CD4-positive, CD25-positive, alpha-beta regulatory T cell (primary cell): ENCODE data around the gene RPS6KA2. TPM values are rescaled to one million over a fixed set of nuclear protein-coding genes. Genes with fewer than 3 reads are reported as not detected.
A peak's percentile ranks its signal among the peaks of the same experiment; 100 is the strongest.

Experiments used
- ATAC-seq, 2 donors: fragments of 150-1000 bp; cut with Tn5 transposase; one replicate each; pipeline ENCODE4 v1.10.0; 2021; ENCODE audit warnings: low read depth in 2 of 2, moderate number of reproducible peaks in 2 of 2, moderate library complexity in 1 of 2
- DNase-seq, 3 donors: peaks; one replicate each; pipeline versions ENCODE4 v3.0.0 to v3.0.0-alpha.2; 2012 to 2022; ENCODE audit warnings: mixed read lengths in 1 of 3
- H3K27ac ChIP-seq: one replicate; pipeline ENCODE4 v1.7.0; 2013; ENCODE audit warnings: mild to moderate bottlenecking, low read length; ENCODE audit not compliant: insufficient read depth, poor library complexity, severe bottlenecking
- H3K27me3 ChIP-seq: one replicate; pipeline ENCODE4 v1.7.0; 2013; ENCODE audit warnings: low read length; ENCODE audit not compliant: control insufficient read depth, insufficient read depth
- H3K36me3 ChIP-seq: one replicate; pipeline ENCODE4 v1.7.0; 2013; ENCODE audit warnings: mild to moderate bottlenecking, low read length, moderate library complexity; ENCODE audit not compliant: control insufficient read depth, insufficient read depth
- H3K4me1 ChIP-seq: 2 replicates; pipeline ENCODE4 v1.7.0; 2013; ENCODE audit warnings: mild to moderate bottlenecking, low read length; ENCODE audit not compliant: insufficient read depth, control insufficient read depth, poor library complexity, severe bottlenecking
- H3K4me3 ChIP-seq: one replicate; pipeline ENCODE4 v1.7.0; 2013; ENCODE audit warnings: low read depth, mild to moderate bottlenecking, low read length, moderate library complexity
- H3K9me3 ChIP-seq, 2 experiments: 1 replicate in 1 of 2; 2 replicates in 1 of 2; pipeline ENCODE4 v1.7.0; 2013; ENCODE audit warnings: low read length in 2 of 2, mild to moderate bottlenecking in 1 of 2, moderate library complexity in 1 of 2; ENCODE audit not compliant: control insufficient read depth in 2 of 2
- H3K27ac Mint-ChIP-seq, 3 donors: one replicate each; pipeline ENCODE4 v1.8.0; 2020 to 2022; ENCODE audit warnings: mild to moderate bottlenecking in 3 of 3, mixed read lengths in 3 of 3, moderate library complexity in 2 of 3
- H3K27me3 Mint-ChIP-seq: one replicate; pipeline ENCODE4 v1.8.0; 2022; ENCODE audit warnings: mild to moderate bottlenecking, mixed read lengths
- H3K36me3 Mint-ChIP-seq: one replicate; pipeline ENCODE4 v1.8.0; 2020; ENCODE audit warnings: mixed read lengths
- H3K4me1 Mint-ChIP-seq, 4 donors: one replicate each; pipeline ENCODE4 v1.8.0; 2020 to 2022; ENCODE audit warnings: mixed read lengths in 4 of 4, mild to moderate bottlenecking in 1 of 4
- H3K4me3 Mint-ChIP-seq, 4 donors: one replicate each; pipeline ENCODE4 v1.8.0; 2020 to 2022; ENCODE audit warnings: mild to moderate bottlenecking in 4 of 4, mixed read lengths in 4 of 4, moderate library complexity in 3 of 4
- H3K9me3 Mint-ChIP-seq, 7 donors: one replicate each; pipeline ENCODE4 v1.8.0; 2020 to 2022; ENCODE audit warnings: mixed read lengths in 7 of 7, mild to moderate bottlenecking in 3 of 7, moderate library complexity in 2 of 7
- polyA plus RNA-seq, 4 donors: library from polyadenylated mRNA; unstranded; fragments of 300-500 nt; fragmentation: Illumina TruSeq; gene quantifications; one replicate each; pipeline ENCODE4 v1.2.3, GENCODE V29; 2021
- total RNA-seq: library from RNA; stranded (reverse); gene quantifications from one replicate; pipeline ENCODE4 v1.2.3, GENCODE V29; 2022

The RPS6KA2 gene
- total and polyA plus RNA-seq, 5 donors from 2014 or later, result 3.3 to 7.4 (median 5.2) TPM

- H3K9me3 Mint-ChIP-seq, result no peaks in the 10 kb centered on the region
- Histone ChIP-seq H3K27ac (no peak overlapping the region), H3K4me3 (no peak overlapping the region), H3K9me3 (no peaks in the 10 kb centered on the region), H3K4me1 (peaks cover 17% of the 10 kb centered on the region), H3K36me3 (peaks cover 2% of the 10 kb centered on the region), H3K27me3 (no peaks in the 10 kb centered on the region)
- ATAC-seq (no peak), DNase-seq (no peak)
- H3K36me3 Mint-ChIP-seq, result no peaks in the 10 kb centered on the region
- peaks cover 5 to 22% (median 20%) of the 10 kb centered on the region in 4 donors for H3K4me1 Mint-ChIP-seq
- H3K27ac Mint-ChIP-seq, result no peak overlapping the region
- H3K27me3 Mint-ChIP-seq, result peaks cover 6% of the 10 kb centered on the region
- H3K4me3 Mint-ChIP-seq, result no peak overlapping the region
Observed at GRCh38 chr6:166379800-166380199, 247.3 kb downstream of the RPS6KA2 start.

DNA sequence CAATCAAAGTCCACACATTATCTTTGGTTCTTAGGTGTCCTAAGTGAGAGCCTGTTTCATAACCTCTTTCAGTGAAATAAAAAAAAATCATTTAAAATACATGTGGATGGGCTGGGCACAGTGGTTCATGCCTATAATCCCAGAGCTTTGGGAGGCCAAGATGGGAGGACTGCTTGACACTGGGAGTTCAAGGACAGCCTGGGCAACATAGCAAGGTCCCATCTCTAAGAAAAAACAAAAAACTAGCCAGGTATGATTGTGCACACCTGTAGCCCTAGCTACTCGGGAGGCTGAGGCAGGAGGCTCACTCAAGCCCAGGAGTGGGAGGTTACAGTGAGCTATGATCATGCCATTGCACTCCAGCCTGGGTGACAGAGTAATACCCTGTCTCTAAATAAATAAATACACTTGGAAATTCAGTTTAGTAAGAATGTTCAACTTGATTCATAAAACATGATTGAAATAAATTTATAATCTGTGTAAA lies 247.9 kb downstream of the RPS6KA2 start:
- Mint-ChIP-seq H3K9me3 (no peaks in the 10 kb centered on the region), H3K36me3 (no peaks in the 10 kb centered on the region), H3K27ac (no peak overlapping the region), H3K27me3 (peaks cover 6% of the 10 kb centered on the region), H3K4me3 (no peak overlapping the region), H3K4me1 (peaks cover 3 to 20% (median 18%) of the 10 kb centered on the region in 4 donors)
- Histone ChIP-seq H3K27me3 (no peaks in the 10 kb centered on the region), H3K36me3 (peaks cover 2% of the 10 kb centered on the region), H3K9me3 (no peaks in the 10 kb centered on the region), H3K4me3 (no peak overlapping the region), H3K4me1 (peaks cover 17% of the 10 kb centered on the region), H3K27ac (no peak overlapping the region)
- DNase-seq (no peak), ATAC-seq (no peak)

GRCh38 chr6:166377721-166378120 lies 249.3 kb downstream of the RPS6KA2 start:
- peaks cover 4% of the 10 kb centered on the region for H3K36me3 Mint-ChIP-seq
- no peaks in the 10 kb centered on the region for H3K9me3 Mint-ChIP-seq
- peaks cover 12% of the 10 kb centered on the region for H3K4me1 ChIP-seq
- DNase-seq (no peak), ATAC-seq (no peak)
- H3K27ac ChIP-seq, result no peak overlapping the region
- no peaks in the 10 kb centered on the region for H3K27me3 ChIP-seq
- no peak overlapping the region for H3K27ac Mint-ChIP-seq
- no peaks in the 10 kb centered on the region for H3K9me3 ChIP-seq
- H3K36me3 ChIP-seq, result peaks cover 2% of the 10 kb centered on the region
- peak overlapping the region in 1 of 4 donors; percentile 78 for H3K4me3 Mint-ChIP-seq
- H3K4me1 Mint-ChIP-seq, result peaks cover 5 to 20% (median 17%) of the 10 kb centered on the region in 4 donors
- peaks cover 6% of the 10 kb centered on the region for H3K27me3 Mint-ChIP-seq
- H3K4me3 ChIP-seq, result no peak overlapping the region

- Mint-ChIP-seq H3K4me1 (peaks cover 2 to 14% (median 5%) of the 10 kb centered on the region in 4 donors), H3K9me3 (no peaks in the 10 kb centered on the region), H3K36me3 (peaks cover 4% of the 10 kb centered on the region), H3K27me3 (no peaks in the 10 kb centered on the region), H3K27ac (no peak overlapping the region), H3K4me3 (no peak overlapping the region)
- Histone ChIP-seq H3K36me3 (peaks cover 2% of the 10 kb centered on the region), H3K27ac (no peak overlapping the region), H3K4me1 (no peaks in the 10 kb centered on the region), H3K4me3 (no peak overlapping the region), H3K9me3 (no peaks in the 10 kb centered on the region), H3K27me3 (no peaks in the 10 kb centered on the region)
- DNase-seq (no peak), ATAC-seq (no peak)
Observed at GRCh38 chr6:166375013-166375412, 252.0 kb downstream of the RPS6KA2 start.

GRCh38 chr6:166370489-166370888 lies 256.6 kb downstream of the RPS6KA2 start:
- Histone ChIP-seq H3K4me1 (no peaks in the 10 kb centered on the region), H3K9me3 (no peaks in the 10 kb centered on the region), H3K4me3 (no peak overlapping the region), H3K36me3 (peaks cover 14% of the 10 kb centered on the region), H3K27ac (no peak overlapping the region), H3K27me3 (no peaks in the 10 kb centered on the region)
- Mint-ChIP-seq H3K27ac (no peak overlapping the region), H3K4me3 (no peak overlapping the region), H3K27me3 (no peaks in the 10 kb centered on the region), H3K36me3 (peaks cover 24% of the 10 kb centered on the region), H3K4me1 (peaks cover 2 to 5% (median 4%) of the 10 kb centered on the region in 4 donors), H3K9me3 (peaks cover 0 to 2% (median 0%) of the 10 kb centered on the region in 7 donors)
- ATAC-seq, result no peak
- DNase-seq, result no peak

DNA sequence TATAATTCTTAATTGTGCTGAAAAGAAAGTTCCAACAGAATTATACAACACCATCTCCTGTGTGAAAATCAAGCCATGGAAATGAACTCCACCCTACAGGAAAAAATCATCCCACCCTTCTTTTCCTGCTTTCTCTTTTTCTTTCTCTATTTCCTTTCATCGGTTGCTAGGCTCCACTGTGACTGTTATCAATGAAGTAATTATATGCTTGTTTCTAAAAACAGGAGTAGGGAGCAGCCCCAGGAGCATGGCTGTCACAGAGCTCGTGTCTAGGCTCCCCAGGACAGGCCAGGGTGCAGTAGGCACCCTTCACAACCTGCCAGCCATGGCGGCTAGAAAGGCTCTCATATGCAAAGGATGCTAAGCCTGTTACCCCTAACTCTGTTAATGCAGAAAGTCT lies 257.3 kb downstream of the RPS6KA2 start:
- no peaks in the 10 kb centered on the region for H3K27me3 Mint-ChIP-seq
- no peak for ATAC-seq
- DNase-seq, result no peak
- Histone ChIP-seq H3K27ac (no peak overlapping the region), H3K36me3 (peaks cover 20% of the 10 kb centered on the region), H3K4me3 (no peak overlapping the region), H3K27me3 (no peaks in the 10 kb centered on the region), H3K4me1 (no peaks in the 10 kb centered on the region), H3K9me3 (no peaks in the 10 kb centered on the region)
- peaks cover 1 to 5% (median 3%) of the 10 kb centered on the region in 4 donors for H3K4me1 Mint-ChIP-seq
- peak overlapping the region in 1 of 3 donors; percentile 6 for H3K27ac Mint-ChIP-seq
- peaks cover 26% of the 10 kb centered on the region for H3K36me3 Mint-ChIP-seq
- peaks cover 0 to 2% (median 0%) of the 10 kb centered on the region in 7 donors for H3K9me3 Mint-ChIP-seq
- no peak overlapping the region for H3K4me3 Mint-ChIP-seq

DNA sequence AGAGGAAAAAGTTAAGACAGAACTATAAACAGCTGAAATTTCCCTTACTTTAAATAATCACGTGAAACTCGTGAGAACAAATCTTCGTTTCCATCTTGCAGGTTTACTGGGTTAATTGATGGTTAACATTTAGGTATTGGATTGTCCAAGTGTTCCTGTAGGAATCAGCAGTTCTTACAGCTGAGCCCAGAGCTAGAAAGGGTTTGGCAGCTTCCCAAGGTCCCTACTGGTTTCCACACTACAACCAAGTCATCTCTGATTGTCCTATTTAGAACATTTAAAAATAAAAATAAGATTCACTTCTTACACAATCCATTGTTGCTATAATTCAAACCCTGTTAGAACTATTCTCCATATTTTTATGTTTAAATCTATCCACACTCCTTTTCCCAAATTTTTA lies 260.1 kb downstream of the RPS6KA2 start:
- Mint-ChIP-seq H3K4me3 (no peak overlapping the region), H3K27ac (no peak overlapping the region), H3K27me3 (no peaks in the 10 kb centered on the region), H3K36me3 (peaks cover 35% of the 10 kb centered on the region), H3K4me1 (peaks cover 0 to 5% (median 0%) of the 10 kb centered on the region in 4 donors), H3K9me3 (peaks cover 0 to 2% (median 0%) of the 10 kb centered on the region in 7 donors)
- no peaks in the 10 kb centered on the region for H3K9me3 ChIP-seq
- no peak overlapping the region for H3K27ac ChIP-seq
- ATAC-seq (no peak), DNase-seq (no peak)
- no peak overlapping the region for H3K4me3 ChIP-seq
- no peaks in the 10 kb centered on the region for H3K27me3 ChIP-seq
- peaks cover 26% of the 10 kb centered on the region for H3K36me3 ChIP-seq
- no peaks in the 10 kb centered on the region for H3K4me1 ChIP-seq

- no peak overlapping the region for H3K4me3 Mint-ChIP-seq
Observed at GRCh38 chr6:166365806-166366205, 261.2 kb downstream of the RPS6KA2 start.

More at GRCh38 chr6:166365806-166366205, 261.2 kb downstream of the RPS6KA2 start:
- H3K4me1 Mint-ChIP-seq, result peaks cover 0 to 5% (median 0%) of the 10 kb centered on the region in 4 donors
- Histone ChIP-seq H3K36me3 (peaks cover 26% of the 10 kb centered on the region), H3K27me3 (no peaks in the 10 kb centered on the region), H3K27ac (no peak overlapping the region), H3K4me1 (no peaks in the 10 kb centered on the region), H3K4me3 (no peak overlapping the region), H3K9me3 (no peaks in the 10 kb centered on the region)
- DNase-seq (no peak), ATAC-seq (no peak)
- peak overlapping the region in 1 of 3 donors; percentile 71 for H3K27ac Mint-ChIP-seq
- no peaks in the 10 kb centered on the region for H3K27me3 Mint-ChIP-seq
- H3K36me3 Mint-ChIP-seq, result peaks cover 35% of the 10 kb centered on the region
- peaks cover 0 to 2% (median 0%) of the 10 kb centered on the region in 7 donors for H3K9me3 Mint-ChIP-seq
